Aorta (tissue), 5 donors: ENCODE measurements around the gene SH2D5. TPM values are rescaled to one million over a fixed set of nuclear protein-coding genes. Genes with fewer than 3 reads are reported as not detected.

Experiments used
- ATAC-seq: fragments of 200-7000 bp; cut with Tn5 transposase; one replicate; pipeline ENCODE4 v1.9.1; 2022; ENCODE audit warnings: moderate library complexity; ENCODE audit not compliant: low FRiP score
- DNase-seq, 2 donors: peaks; one replicate each; pipeline ENCODE4 v3.0.0-alpha.2; 2020
- H3K27ac ChIP-seq, 2 donors: one replicate each; pipeline ENCODE4 v1.5.1; 2013; ENCODE audit warnings: low read length in 2 of 2, mild to moderate bottlenecking in 2 of 2, moderate library complexity in 2 of 2, control low read depth in 1 of 2, inconsistent platforms in 1 of 2, low read depth in 1 of 2
- H3K27me3 ChIP-seq, 2 donors: one replicate each; pipeline ENCODE4 v1.6.1; 2013; ENCODE audit warnings: control low read depth in 1 of 2, low read length in 1 of 2, mild to moderate bottlenecking in 1 of 2, moderate library complexity in 1 of 2; ENCODE audit not compliant: insufficient read depth in 2 of 2, control insufficient read depth in 1 of 2
- H3K36me3 ChIP-seq, 2 donors: one replicate each; pipeline ENCODE4 v1.6.1; 2013; ENCODE audit warnings: control low read depth in 1 of 2, low read length in 1 of 2, mild to moderate bottlenecking in 1 of 2; ENCODE audit not compliant: insufficient read depth in 2 of 2, control insufficient read depth in 1 of 2
- H3K4me1 ChIP-seq, 2 donors: one replicate each; pipeline ENCODE4 v1.6.1; 2013; ENCODE audit warnings: low read length in 2 of 2, control low read depth in 1 of 2, mild to moderate bottlenecking in 1 of 2, moderate library complexity in 1 of 2; ENCODE audit not compliant: insufficient read depth in 2 of 2, control insufficient read depth in 1 of 2
- H3K4me3 ChIP-seq, 2 donors: one replicate each; pipeline ENCODE4 v1.5.1; 2013; ENCODE audit warnings: low read length in 2 of 2, control low read depth in 1 of 2, mild to moderate bottlenecking in 1 of 2
- H3K9me3 ChIP-seq: one replicate; pipeline ENCODE4 v1.6.1; 2013; ENCODE audit warnings: mild to moderate bottlenecking, low read length; ENCODE audit not compliant: control insufficient read depth
- WGBS, 2 donors: extraction: QIAGEN DNeasy Blood & Tissue Kit; methylation state at CpG; one replicate each; pipeline ENCODE4 v1.1.7; 2013; 5-methylcytosine and 5-hydroxymethylcytosine counted together
- intact Hi-C, 2 donors: fragments of 100-400 bp; cut with DNase I; formaldehyde crosslinking; loops; one replicate each; pipeline versions ENCODE4 v1.14.2 to v1.15.0; 2022
- polyA plus RNA-seq, 2 donors: library from polyadenylated mRNA; stranded (reverse); fragments of 200-250 nt; gene quantifications; one replicate each; pipeline ENCODE4 v1.2.3, GENCODE V29; 2013
- total RNA-seq, 2 donors: library from RNA; stranded (reverse); fragmentation: NEBNext Ultra II Directional; extraction: Animal tissue kit (Norgen Biotek cat#: 25700); gene quantifications; one replicate each; pipeline ENCODE4 v1.2.1, GENCODE V29; 2021
- donor health status: healthy with polysubstance abuse.
- donor health status: Bipolar disorder and iron deficiency.
- donor health status: DM: no; HTN: no; CAD: no.
- donor health status: DM: no; HTN: no; CAD: no.
- donor health status: DM: yes; HTN: yes; CAD: no.

Gene SH2D5
- total and polyA plus RNA-seq, 4 donors, result 0.13 to 0.39 (median 0.26) TPM; not detected in 1

GRCh38 chr1:20710469-20711284, 21.8 kb downstream of the SH2D5 start:
- no peaks in the 10 kb centered on the region for H3K36me3 ChIP-seq
- WGBS, 2 donors, result 64 to 66% methylated on average over 18 of the region's 18 CpGs
- no peaks in the 10 kb centered on the region for H3K9me3 ChIP-seq
- intact Hi-C loops, result no loop called here
- no peaks in the 10 kb centered on the region for H3K4me1 ChIP-seq
- H3K4me3 ChIP-seq, result no peak overlapping the region
- H3K27me3 ChIP-seq, result no peaks in the 10 kb centered on the region
- H3K27ac ChIP-seq, result no peak overlapping the region
- ATAC-seq (no peak), DNase-seq (no peak)

- 91 to 92% methylated on average over 3 of the region's 3 CpGs for WGBS, 2 donors
- Histone ChIP-seq H3K9me3 (no peaks in the 10 kb centered on the region), H3K4me1 (no peaks in the 10 kb centered on the region), H3K36me3 (no peaks in the 10 kb centered on the region), H3K27ac (no peak overlapping the region), H3K4me3 (no peak overlapping the region), H3K27me3 (no peaks in the 10 kb centered on the region)
- ATAC-seq (no peak), DNase-seq (no peak)
- intact Hi-C loops, result no loop called here
These were observed 22.6 kb downstream of the SH2D5 start for GRCh38 chr1:20709868-20710267.

- ATAC-seq, result no peak
- H3K27me3 ChIP-seq, result no peaks in the 10 kb centered on the region
These were observed 23.6 kb downstream of the SH2D5 start for GRCh38 chr1:20708891-20709290.

GRCh38 chr1:20708057-20708456, 24.4 kb downstream of the SH2D5 start:
- H3K9me3 ChIP-seq, result no peaks in the 10 kb centered on the region
- no peaks in the 10 kb centered on the region for H3K4me1 ChIP-seq
- H3K36me3 ChIP-seq, result no peaks in the 10 kb centered on the region
- ATAC-seq (no peak), DNase-seq (no peak)
- 75 to 81% methylated on average over 6 of the region's 6 CpGs for WGBS, 2 donors
- H3K27ac ChIP-seq, result no peak overlapping the region
- H3K27me3 ChIP-seq, result no peaks in the 10 kb centered on the region
- no peak overlapping the region for H3K4me3 ChIP-seq
- intact Hi-C loops, result no loop called here

More at GRCh38 chr1:20708891-20709290, 23.6 kb downstream of the SH2D5 start:
- Histone ChIP-seq H3K9me3 (no peaks in the 10 kb centered on the region), H3K4me3 (no peak overlapping the region), H3K27ac (no peak overlapping the region), H3K4me1 (no peaks in the 10 kb centered on the region), H3K36me3 (no peaks in the 10 kb centered on the region)
- intact Hi-C loops, result no loop called here
- WGBS, 2 donors, result 80 to 88% methylated on average over 5 of the region's 5 CpGs
- no peak for DNase-seq

- Histone ChIP-seq H3K27me3 (no peaks in the 10 kb centered on the region), H3K9me3 (no peaks in the 10 kb centered on the region), H3K4me1 (no peaks in the 10 kb centered on the region), H3K36me3 (no peaks in the 10 kb centered on the region), H3K27ac (no peak overlapping the region), H3K4me3 (no peak overlapping the region)
- ATAC-seq (no peak), DNase-seq (no peak)
- intact Hi-C loops, result no loop called here
- 41 to 49% methylated on average over 5 of the region's 5 CpGs for WGBS, 2 donors
These were observed 25.7 kb downstream of the SH2D5 start for GRCh38 chr1:20706841-20707240.

GRCh38 chr1:20705203-20705755, 27.2 kb downstream of the SH2D5 start:
- no peak overlapping the region for H3K4me3 ChIP-seq
- H3K27ac ChIP-seq, result no peak overlapping the region
- intact Hi-C loops, result no loop called here
- no peaks in the 10 kb centered on the region for H3K27me3 ChIP-seq
- H3K36me3 ChIP-seq, result no peaks in the 10 kb centered on the region
- H3K4me1 ChIP-seq, result no peaks in the 10 kb centered on the region
- no peaks in the 10 kb centered on the region for H3K9me3 ChIP-seq
- DNase-seq, result no peak
- 85% methylated on average over 15 of the region's 15 CpGs for WGBS, 2 donors
- ATAC-seq, result no peak

- H3K27ac ChIP-seq, result no peak overlapping the region
- no peaks in the 10 kb centered on the region for H3K36me3 ChIP-seq
- peak; percentile 29 for ATAC-seq
- H3K4me1 ChIP-seq, result no peaks in the 10 kb centered on the region
- no peaks in the 10 kb centered on the region for H3K27me3 ChIP-seq
- no peak overlapping the region for H3K4me3 ChIP-seq
- WGBS, 2 donors, result 96% methylated on average over 41 of the region's 41 CpGs
- H3K9me3 ChIP-seq, result no peaks in the 10 kb centered on the region
- intact Hi-C loops, result no loop called here
- no peak for DNase-seq
These were observed 27.9 kb downstream of the SH2D5 start for GRCh38 chr1:20704390-20705202.

- H3K4me3 ChIP-seq, result no peak overlapping the region
- no peak for ATAC-seq
- intact Hi-C loops, result no loop called here
- no peaks in the 10 kb centered on the region for H3K27me3 ChIP-seq
- WGBS, 2 donors, result 89 to 92% methylated on average over 4 of the region's 4 CpGs
- no peaks in the 10 kb centered on the region for H3K36me3 ChIP-seq
- DNase-seq, result no peak
- H3K27ac ChIP-seq, result no peak overlapping the region
- H3K9me3 ChIP-seq, result no peaks in the 10 kb centered on the region
- no peaks in the 10 kb centered on the region for H3K4me1 ChIP-seq
These were observed 29.3 kb downstream of the SH2D5 start for GRCh38 chr1:20703124-20703756.
